ENCODE measurements around the gene MYH3.

DNA sequence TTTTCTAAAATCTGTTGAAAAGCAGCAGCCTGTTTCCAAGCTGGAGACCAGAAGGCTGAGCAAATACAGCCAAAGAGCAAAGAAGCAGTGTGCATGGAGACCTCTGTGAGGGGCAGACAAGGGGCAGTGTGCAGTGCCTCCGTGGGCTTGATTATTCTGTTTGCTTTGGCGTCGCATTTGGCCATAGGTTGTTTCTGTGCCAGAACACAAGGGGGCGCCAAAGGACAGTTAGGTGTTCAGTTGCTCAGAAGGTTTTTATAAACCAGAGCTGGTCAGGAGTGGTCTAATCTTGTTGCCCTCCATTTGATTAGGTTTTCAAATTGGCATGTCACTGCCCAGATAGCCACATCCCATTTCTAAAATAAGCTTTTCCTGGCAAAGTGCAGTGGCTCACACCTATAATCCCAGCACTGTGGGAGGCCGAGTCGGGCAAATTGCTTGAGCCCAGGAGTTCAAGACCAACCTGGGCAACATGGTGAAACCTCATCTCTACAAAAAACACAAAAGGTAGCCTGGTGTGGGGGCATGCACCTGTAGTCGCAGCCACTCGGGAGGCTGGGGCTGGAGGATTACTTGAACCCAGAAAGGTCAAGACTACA lies 10.6 kb downstream of the MYH3 start:
- no peak for TF ChIP-seq EZH2phosphoT487 (IDR thresholded peaks at IDR 0.05; ENCODE audit: low read depth)
- TF ChIP-seq, protein P1, sequence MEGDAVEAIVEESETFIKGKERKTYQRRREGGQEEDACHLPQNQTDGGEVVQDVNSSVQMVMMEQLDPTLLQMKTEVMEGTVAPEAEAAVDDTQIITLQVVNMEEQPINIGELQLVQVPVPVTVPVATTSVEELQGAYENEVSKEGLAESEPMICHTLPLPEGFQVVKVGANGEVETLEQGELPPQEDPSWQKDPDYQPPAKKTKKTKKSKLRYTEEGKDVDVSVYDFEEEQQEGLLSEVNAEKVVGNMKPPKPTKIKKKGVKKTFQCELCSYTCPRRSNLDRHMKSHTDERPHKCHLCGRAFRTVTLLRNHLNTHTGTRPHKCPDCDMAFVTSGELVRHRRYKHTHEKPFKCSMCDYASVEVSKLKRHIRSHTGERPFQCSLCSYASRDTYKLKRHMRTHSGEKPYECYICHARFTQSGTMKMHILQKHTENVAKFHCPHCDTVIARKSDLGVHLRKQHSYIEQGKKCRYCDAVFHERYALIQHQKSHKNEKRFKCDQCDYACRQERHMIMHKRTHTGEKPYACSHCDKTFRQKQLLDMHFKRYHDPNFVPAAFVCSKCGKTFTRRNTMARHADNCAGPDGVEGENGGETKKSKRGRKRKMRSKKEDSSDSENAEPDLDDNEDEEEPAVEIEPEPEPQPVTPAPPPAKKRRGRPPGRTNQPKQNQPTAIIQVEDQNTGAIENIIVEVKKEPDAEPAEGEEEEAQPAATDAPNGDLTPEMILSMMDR (IDR thresholded peaks at IDR 0.05; ENCODE audit: low read depth, low read length): peak; percentile 62
